Measurements from ENCODE around the gene PTGS1.

The PTGS1 gene

GRCh38 chr9:122382901-122383850 is 12.4 kb downstream of the PTGS1 start:
- H3K9ac ChIP-seq (ENCODE audit: low read length), result no peak overlapping the region
- peaks cover 13% of the 10 kb centered on the region for H3K36me3 ChIP-seq (ENCODE audit: control insufficient read depth, insufficient read depth, low read length)
- no peaks in the 10 kb centered on the region for H3K4me1 ChIP-seq (ENCODE audit: control insufficient read depth, insufficient read depth, low read length)
- no peak overlapping the region for H3K27ac ChIP-seq (ENCODE audit: low read depth, low read length)
- no peak overlapping the region for H3K4me3 ChIP-seq (ENCODE audit: low read length)
- no peaks in the 10 kb centered on the region for H3K27me3 ChIP-seq (ENCODE audit: control insufficient read depth, insufficient read depth, low read length)

GRCh38 chr9:122383992-122384461 is 13.2 kb downstream of the PTGS1 start:
- Histone ChIP-seq H3K27me3 (ENCODE audit: control insufficient read depth, insufficient read depth, low read length) (no peaks in the 10 kb centered on the region), H3K4me3 (ENCODE audit: low read length) (no peak overlapping the region), H3K9ac (ENCODE audit: low read length) (no peak overlapping the region), H3K4me1 (ENCODE audit: control insufficient read depth, insufficient read depth, low read length) (no peaks in the 10 kb centered on the region), H3K27ac (ENCODE audit: low read depth, low read length) (no peak overlapping the region), H3K36me3 (ENCODE audit: control insufficient read depth, insufficient read depth, low read length) (peaks cover 13% of the 10 kb centered on the region)

- no peak overlapping the region for H3K27ac ChIP-seq (ENCODE audit: low read depth, low read length)
- peaks cover 12% of the 10 kb centered on the region for H3K36me3 ChIP-seq (ENCODE audit: control insufficient read depth, insufficient read depth, low read length)
- no peak overlapping the region for H3K4me3 ChIP-seq (ENCODE audit: low read length)
- H3K9ac ChIP-seq (ENCODE audit: low read length), result no peak overlapping the region
- H3K27me3 ChIP-seq (ENCODE audit: control insufficient read depth, insufficient read depth, low read length), result no peaks in the 10 kb centered on the region
- H3K4me1 ChIP-seq (ENCODE audit: control insufficient read depth, insufficient read depth, low read length), result no peaks in the 10 kb centered on the region
Observed at GRCh38 chr9:122386311-122386872, 15.6 kb downstream of the PTGS1 start.

DNA sequence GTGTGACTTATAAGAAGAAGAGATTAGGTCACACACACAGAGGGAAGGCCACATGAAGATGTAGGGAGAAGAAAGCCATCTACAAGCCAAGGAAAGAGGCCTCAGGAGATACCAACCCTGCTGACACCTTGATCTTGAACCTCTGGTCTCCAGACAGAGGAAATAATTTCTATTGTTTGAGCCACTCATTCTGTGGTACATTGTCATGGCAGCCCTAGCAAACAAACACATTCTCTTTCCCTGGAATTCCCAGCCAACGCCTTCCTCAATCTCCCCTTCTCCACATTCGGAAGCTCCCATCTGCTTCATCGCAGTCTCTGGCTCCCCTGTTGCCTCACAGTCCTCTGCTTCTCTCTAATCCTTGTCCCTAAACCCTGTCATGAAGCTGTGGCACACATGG is 16.7 kb downstream of the PTGS1 start:
- Histone ChIP-seq H3K9ac (ENCODE audit: low read length) (no peak overlapping the region), H3K4me3 (ENCODE audit: low read length) (no peak overlapping the region), H3K27ac (ENCODE audit: low read depth, low read length) (no peak overlapping the region), H3K36me3 (ENCODE audit: control insufficient read depth, insufficient read depth, low read length) (peaks cover 12% of the 10 kb centered on the region), H3K4me1 (ENCODE audit: control insufficient read depth, insufficient read depth, low read length) (no peaks in the 10 kb centered on the region), H3K27me3 (ENCODE audit: control insufficient read depth, insufficient read depth, low read length) (no peaks in the 10 kb centered on the region)

DNA sequence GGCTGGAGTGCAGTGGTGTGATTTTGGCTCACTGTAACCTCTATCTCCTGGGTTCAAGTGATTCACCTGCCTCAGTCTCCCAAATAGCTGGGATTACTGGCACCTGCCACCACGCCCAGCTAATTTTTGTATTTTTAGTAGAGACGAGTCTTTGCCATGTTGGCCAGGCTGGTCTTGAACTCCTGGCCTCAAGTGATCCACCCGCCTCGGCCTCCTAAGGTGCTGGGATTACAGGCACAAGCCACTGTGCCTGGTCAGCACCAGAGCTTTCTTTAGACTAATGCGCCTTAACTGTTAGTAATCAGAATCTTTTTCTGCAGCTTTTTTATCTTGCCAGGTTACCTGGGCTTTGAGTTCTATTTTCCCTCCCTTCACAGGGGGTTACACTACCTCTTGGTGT is 18.4 kb downstream of the PTGS1 start:
- Histone ChIP-seq H3K27ac (ENCODE audit: low read depth, low read length) (peak overlapping the region; percentile 7), H3K9ac (ENCODE audit: low read length) (no peak overlapping the region), H3K4me1 (ENCODE audit: control insufficient read depth, insufficient read depth, low read length) (peaks cover 7% of the 10 kb centered on the region), H3K36me3 (ENCODE audit: control insufficient read depth, insufficient read depth, low read length) (peaks cover 15% of the 10 kb centered on the region), H3K4me3 (ENCODE audit: low read length) (no peak overlapping the region), H3K27me3 (ENCODE audit: control insufficient read depth, insufficient read depth, low read length) (no peaks in the 10 kb centered on the region)

DNA sequence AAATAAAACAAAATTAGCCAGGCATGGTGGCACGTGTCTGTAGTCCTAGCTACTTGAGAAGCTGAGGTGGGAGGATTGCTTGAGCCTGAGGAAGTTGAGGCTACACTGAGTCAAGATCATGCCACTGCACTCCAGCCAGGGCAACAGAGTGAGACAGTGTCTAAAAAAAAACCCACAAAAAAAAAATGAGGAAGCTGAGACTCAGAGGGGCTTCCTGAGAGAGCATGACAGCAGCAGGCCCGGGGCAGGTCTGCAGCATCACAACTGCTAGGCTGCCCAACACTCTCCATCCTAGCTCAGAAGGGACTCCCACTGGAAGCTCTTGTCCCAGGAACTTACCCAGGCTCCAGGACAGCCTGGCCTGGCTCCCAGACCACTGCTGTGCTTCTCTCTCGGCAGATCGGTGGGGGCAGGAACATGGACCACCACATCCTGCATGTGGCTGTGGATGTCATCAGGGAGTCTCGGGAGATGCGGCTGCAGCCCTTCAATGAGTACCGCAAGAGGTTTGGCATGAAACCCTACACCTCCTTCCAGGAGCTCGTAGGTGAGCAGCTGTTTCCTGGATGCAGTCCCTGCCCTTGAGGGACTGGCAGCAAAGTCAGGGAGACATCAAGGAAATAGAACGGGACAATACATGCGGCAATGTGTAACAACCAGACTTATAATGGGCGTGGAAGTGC is 19.1 kb downstream of the PTGS1 start:
- peaks cover 15% of the 10 kb centered on the region for H3K36me3 ChIP-seq (ENCODE audit: control insufficient read depth, insufficient read depth, low read length)
- peaks cover 13% of the 10 kb centered on the region for H3K4me1 ChIP-seq (ENCODE audit: control insufficient read depth, insufficient read depth, low read length)

GRCh38 chr9:122392284-122392683 is 21.5 kb downstream of the PTGS1 start:
- H3K27me3 ChIP-seq (ENCODE audit: control insufficient read depth, insufficient read depth, low read length), result no peaks in the 10 kb centered on the region
- no peak overlapping the region for H3K4me3 ChIP-seq (ENCODE audit: low read length)
- no peak overlapping the region for H3K9ac ChIP-seq (ENCODE audit: low read length)
- H3K27ac ChIP-seq (ENCODE audit: low read depth, low read length), result no peak overlapping the region
- peaks cover 14% of the 10 kb centered on the region for H3K4me1 ChIP-seq (ENCODE audit: control insufficient read depth, insufficient read depth, low read length)
- H3K36me3 ChIP-seq (ENCODE audit: control insufficient read depth, insufficient read depth, low read length), result peaks cover 7% of the 10 kb centered on the region

More for the DNA sequence above, 19.1 kb downstream of the PTGS1 start:
- Histone ChIP-seq H3K27me3 (ENCODE audit: control insufficient read depth, insufficient read depth, low read length) (no peaks in the 10 kb centered on the region), H3K9ac (ENCODE audit: low read length) (no peak overlapping the region), H3K4me3 (ENCODE audit: low read length) (no peak overlapping the region), H3K27ac (ENCODE audit: low read depth, low read length) (peak overlapping the region; percentile 1)

- peaks cover 7% of the 10 kb centered on the region for H3K36me3 ChIP-seq (ENCODE audit: control insufficient read depth, insufficient read depth, low read length)
- H3K27ac ChIP-seq (ENCODE audit: low read depth, low read length), result no peak overlapping the region
- H3K4me1 ChIP-seq (ENCODE audit: control insufficient read depth, insufficient read depth, low read length), result peaks cover 14% of the 10 kb centered on the region
Observed at GRCh38 chr9:122392714-122393113, 21.9 kb downstream of the PTGS1 start.

GRCh38 chr9:122393284-122393983 is 22.6 kb downstream of the PTGS1 start:
- Histone ChIP-seq H3K4me1 (ENCODE audit: control insufficient read depth, insufficient read depth, low read length) (peaks cover 14% of the 10 kb centered on the region), H3K4me3 (ENCODE audit: low read length) (no peak overlapping the region), H3K27me3 (ENCODE audit: control insufficient read depth, insufficient read depth, low read length) (no peaks in the 10 kb centered on the region), H3K27ac (ENCODE audit: low read depth, low read length) (peak overlapping the region; percentile 91), H3K36me3 (ENCODE audit: control insufficient read depth, insufficient read depth, low read length) (peaks cover 7% of the 10 kb centered on the region), H3K9ac (ENCODE audit: low read length) (no peak overlapping the region)

More at GRCh38 chr9:122392714-122393113, 21.9 kb downstream of the PTGS1 start:
- Histone ChIP-seq H3K4me3 (ENCODE audit: low read length) (no peak overlapping the region), H3K9ac (ENCODE audit: low read length) (no peak overlapping the region), H3K27me3 (ENCODE audit: control insufficient read depth, insufficient read depth, low read length) (no peaks in the 10 kb centered on the region)

GRCh38 chr9:122394265-122395125 is 23.7 kb downstream of the PTGS1 start:
- Histone ChIP-seq H3K27me3 (ENCODE audit: control insufficient read depth, insufficient read depth, low read length) (no peaks in the 10 kb centered on the region), H3K4me3 (ENCODE audit: low read length) (peak overlapping the region; percentile 20), H3K4me1 (ENCODE audit: control insufficient read depth, insufficient read depth, low read length) (peaks cover 14% of the 10 kb centered on the region), H3K9ac (ENCODE audit: low read length) (no peak overlapping the region), H3K36me3 (ENCODE audit: control insufficient read depth, insufficient read depth, low read length) (peaks cover 7% of the 10 kb centered on the region), H3K27ac (ENCODE audit: low read depth, low read length) (peak overlapping the region; percentile 91)

- no peak overlapping the region for H3K4me3 ChIP-seq (ENCODE audit: low read length)
- no peaks in the 10 kb centered on the region for H3K27me3 ChIP-seq (ENCODE audit: control insufficient read depth, insufficient read depth, low read length)
- peaks cover 3% of the 10 kb centered on the region for H3K36me3 ChIP-seq (ENCODE audit: control insufficient read depth, insufficient read depth, low read length)
- no peak overlapping the region for H3K9ac ChIP-seq (ENCODE audit: low read length)
- H3K4me1 ChIP-seq (ENCODE audit: control insufficient read depth, insufficient read depth, low read length), result peaks cover 14% of the 10 kb centered on the region
- no peak overlapping the region for H3K27ac ChIP-seq (ENCODE audit: low read depth, low read length)
Observed at GRCh38 chr9:122396614-122397148, 25.9 kb downstream of the PTGS1 start.
